HG02938 (cell line): Measurements from ENCODE around the gene ZIC5.

Experiments used
- ATAC-seq: cut with Tn5 transposase; IDR thresholded peaks from one replicate; pipeline ENCODE4 v1.9.1; 2021; ENCODE audit warnings: mild to moderate bottlenecking, moderate library complexity; ENCODE audit not compliant: unreplicated experiment

The ZIC5 gene

GRCh38 chr13:99987154-99988019 lies 15.8 kb upstream of the ZIC5 start:
- no peak for ATAC-seq

GRCh38 chr13:99986741-99987140 lies 15.2 kb upstream of the ZIC5 start:
- ATAC-seq: no peak

GRCh38 chr13:99985886-99986527 lies 14.4 kb upstream of the ZIC5 start:
- no peak for ATAC-seq

GRCh38 chr13:99985241-99985874 lies 13.8 kb upstream of the ZIC5 start:
- no peak for ATAC-seq

GRCh38 chr13:99984461-99985240 lies 13.1 kb upstream of the ZIC5 start:
- no peak for ATAC-seq

GRCh38 chr13:99983499-99984401 lies 12.2 kb upstream of the ZIC5 start:
- no peak for ATAC-seq

- no peak for ATAC-seq
Measured at GRCh38 chr13:99982731-99983498, 11.3 kb upstream of the ZIC5 start.

GRCh38 chr13:99982036-99982730 lies 10.6 kb upstream of the ZIC5 start:
- no peak for ATAC-seq

GRCh38 chr13:99981735-99982035 lies 10.1 kb upstream of the ZIC5 start, which contains the start of gene ZIC2:
TSS of gene ZIC2 (plus strand) at chr13:99981784. CDS start at chr13:99982065, 281 bp downstream.
- ATAC-seq: no peak

GRCh38 chr13:99980824-99981734 lies 9.5 kb upstream of the ZIC5 start:
- ATAC-seq: no peak

GRCh38 chr13:99980201-99980823 lies 8.7 kb upstream of the ZIC5 start:
- no peak for ATAC-seq

- ATAC-seq: no peak
Measured at GRCh38 chr13:99979453-99980200, 8.1 kb upstream of the ZIC5 start.

- ATAC-seq: no peak
Measured at GRCh38 chr13:99978799-99979452, 7.4 kb upstream of the ZIC5 start.

- no peak for ATAC-seq
Measured at GRCh38 chr13:99977912-99978798, 6.6 kb upstream of the ZIC5 start.

GRCh38 chr13:99977334-99977911 lies 5.9 kb upstream of the ZIC5 start:
- ATAC-seq: no peak
